GM12891 (cell line): ENCODE data around the gene VPS13C.

Source experiments
- PAX5 ChIP-seq: IDR thresholded peaks from 2 replicates; pipeline ENCODE4 v1.6.1; 2011; ENCODE audit warnings: low read length, moderate library complexity, mild to moderate bottlenecking; ENCODE audit not compliant: insufficient read depth, severe bottlenecking
- POLR2A ChIP-seq: IDR thresholded peaks from 2 replicates; pipeline ENCODE4 v1.6.1; 2011; ENCODE audit warnings: low read depth, low read length, control low read depth
- POLR2AphosphoS5 ChIP-seq: IDR thresholded peaks from 2 replicates; pipeline ENCODE4 v1.6.1; 2011; ENCODE audit warnings: low read depth, low read length, control low read depth
- POU2F2 ChIP-seq: IDR thresholded peaks from 2 replicates; pipeline ENCODE4 v1.6.1; 2011; ENCODE audit warnings: low read depth, mild to moderate bottlenecking, control low read depth, low read length, moderate library complexity
- SPI1 ChIP-seq: IDR thresholded peaks from 2 replicates; pipeline ENCODE4 v1.6.1; 2011; ENCODE audit warnings: low read depth, low read length, control low read depth
- TAF1 ChIP-seq: IDR thresholded peaks from 2 replicates; pipeline ENCODE4 v1.6.1; 2011; ENCODE audit warnings: low read depth, low read length, control low read depth

GRCh38 chr15:61916104-61916503 is 144.1 kb downstream of the VPS13C start:
- no peak for TF ChIP-seq SPI1
- TF ChIP-seq POLR2AphosphoS5 = no peak
- TF ChIP-seq POLR2A = no peak
- no peak for TF ChIP-seq PAX5
- TF ChIP-seq POU2F2 = no peak
- TF ChIP-seq TAF1 = no peak
